ENCODE measurements around the gene NACC2. TPM values are rescaled to one million over a fixed set of nuclear protein-coding genes. Genes with fewer than 3 reads are reported as not detected.

NACC2 gene
- total RNA-seq, 1 donor from 2014 or later = 1.6 TPM

DNA sequence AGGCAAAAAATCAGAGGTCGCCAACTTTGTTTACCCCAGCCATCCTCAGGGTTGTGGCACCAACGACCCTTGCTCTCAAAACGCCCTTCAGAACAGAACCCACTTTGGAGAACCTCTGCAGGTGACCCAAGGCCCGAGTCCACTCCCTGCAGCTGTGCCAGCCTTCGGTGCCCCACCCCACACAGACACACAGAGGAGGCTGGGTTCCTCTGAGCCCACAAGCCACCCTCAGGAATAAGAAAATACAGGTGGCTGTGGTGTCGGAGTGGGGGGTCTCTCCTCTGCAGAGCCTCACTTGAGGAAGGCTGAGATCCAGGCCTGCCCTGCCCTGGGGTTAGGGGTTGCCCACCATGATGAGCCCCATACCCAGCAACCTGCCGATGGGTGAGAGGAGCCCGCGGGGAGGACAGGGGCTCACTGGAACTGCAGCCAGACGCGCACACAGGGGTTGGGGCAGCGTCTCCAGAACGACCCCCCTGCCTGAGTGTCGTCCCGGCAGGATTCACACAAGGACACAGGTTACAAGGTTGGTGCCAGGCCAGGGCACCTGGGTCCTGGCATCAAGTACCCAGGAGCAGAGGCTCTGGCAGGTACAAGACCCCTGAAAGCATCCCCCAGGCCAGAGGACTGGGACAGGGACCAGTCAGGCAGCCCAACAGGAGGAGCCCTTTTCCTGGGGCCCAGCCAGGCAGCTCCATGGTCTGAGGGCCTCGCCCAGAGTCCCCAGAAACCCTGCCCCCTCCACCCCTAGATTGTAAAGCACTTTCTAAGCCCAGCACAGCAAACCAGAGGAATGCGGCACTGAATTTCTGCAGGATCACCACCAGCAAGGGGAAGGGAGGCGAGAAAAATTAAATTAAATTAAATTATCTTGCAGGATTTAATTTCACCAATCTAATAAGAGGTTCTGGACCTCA, 40.0 kb downstream of the NACC2 start:
- Mint-ChIP-seq H3K9me3 (no peaks in the 10 kb centered on the region), H3K27me3 (peaks cover 8% of the 10 kb centered on the region), H3K27ac (peak overlapping the region; percentile 35), H3K36me3 (ENCODE audit: low read depth) (no peaks in the 10 kb centered on the region), H3K4me3 (peak overlapping the region; percentile 64), H3K4me1 (peaks cover 38% of the 10 kb centered on the region)
- intact Hi-C loops (cut with micrococcal nuclease) = no loop called here
- TF ChIP-seq, protein P1, sequence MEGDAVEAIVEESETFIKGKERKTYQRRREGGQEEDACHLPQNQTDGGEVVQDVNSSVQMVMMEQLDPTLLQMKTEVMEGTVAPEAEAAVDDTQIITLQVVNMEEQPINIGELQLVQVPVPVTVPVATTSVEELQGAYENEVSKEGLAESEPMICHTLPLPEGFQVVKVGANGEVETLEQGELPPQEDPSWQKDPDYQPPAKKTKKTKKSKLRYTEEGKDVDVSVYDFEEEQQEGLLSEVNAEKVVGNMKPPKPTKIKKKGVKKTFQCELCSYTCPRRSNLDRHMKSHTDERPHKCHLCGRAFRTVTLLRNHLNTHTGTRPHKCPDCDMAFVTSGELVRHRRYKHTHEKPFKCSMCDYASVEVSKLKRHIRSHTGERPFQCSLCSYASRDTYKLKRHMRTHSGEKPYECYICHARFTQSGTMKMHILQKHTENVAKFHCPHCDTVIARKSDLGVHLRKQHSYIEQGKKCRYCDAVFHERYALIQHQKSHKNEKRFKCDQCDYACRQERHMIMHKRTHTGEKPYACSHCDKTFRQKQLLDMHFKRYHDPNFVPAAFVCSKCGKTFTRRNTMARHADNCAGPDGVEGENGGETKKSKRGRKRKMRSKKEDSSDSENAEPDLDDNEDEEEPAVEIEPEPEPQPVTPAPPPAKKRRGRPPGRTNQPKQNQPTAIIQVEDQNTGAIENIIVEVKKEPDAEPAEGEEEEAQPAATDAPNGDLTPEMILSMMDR (IDR thresholded peaks at IDR 0.05) = no peak
- no peak for ATAC-seq (ENCODE audit: low read depth)
- DNase-seq = no peak
- ChIA-PET POLR2A (no interaction called here), CTCF (no interaction called here)

DNA sequence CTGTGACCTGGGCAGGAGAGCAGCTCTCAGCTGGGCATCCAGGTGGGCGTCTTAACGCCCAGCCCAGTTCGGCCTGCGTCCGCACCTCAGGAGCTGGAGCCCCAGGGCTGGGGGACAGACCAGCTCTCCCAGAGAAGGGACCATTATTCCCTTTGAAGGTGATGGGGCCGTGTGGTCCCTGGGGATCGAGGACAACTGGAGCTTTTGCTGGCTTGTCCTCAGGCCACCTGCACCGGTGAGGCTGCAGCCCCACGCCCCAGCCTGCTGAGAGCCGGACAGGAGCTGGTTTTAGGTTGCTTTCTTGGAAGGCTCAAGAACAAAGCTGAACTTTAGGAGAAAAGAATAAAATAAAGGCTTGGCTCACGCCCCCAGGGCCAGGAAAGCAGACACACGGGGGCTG, 40.9 kb downstream of the NACC2 start:
- H3K9me3 Mint-ChIP-seq = no peaks in the 10 kb centered on the region
- ChIA-PET CTCF (no interaction called here), POLR2A (no interaction called here)
- no peak overlapping the region for H3K27ac Mint-ChIP-seq
- H3K4me3 Mint-ChIP-seq = no peak overlapping the region
- H3K36me3 Mint-ChIP-seq (ENCODE audit: low read depth) = no peaks in the 10 kb centered on the region
- H3K27me3 Mint-ChIP-seq = peaks cover 8% of the 10 kb centered on the region
- ATAC-seq (ENCODE audit: low read depth) (no peak), DNase-seq (no peak)
- TF ChIP-seq, protein P1 (IDR thresholded peaks at IDR 0.05) = no peak
- intact Hi-C loops (cut with micrococcal nuclease) = no loop called here
- peaks cover 38% of the 10 kb centered on the region for H3K4me1 Mint-ChIP-seq

DNA sequence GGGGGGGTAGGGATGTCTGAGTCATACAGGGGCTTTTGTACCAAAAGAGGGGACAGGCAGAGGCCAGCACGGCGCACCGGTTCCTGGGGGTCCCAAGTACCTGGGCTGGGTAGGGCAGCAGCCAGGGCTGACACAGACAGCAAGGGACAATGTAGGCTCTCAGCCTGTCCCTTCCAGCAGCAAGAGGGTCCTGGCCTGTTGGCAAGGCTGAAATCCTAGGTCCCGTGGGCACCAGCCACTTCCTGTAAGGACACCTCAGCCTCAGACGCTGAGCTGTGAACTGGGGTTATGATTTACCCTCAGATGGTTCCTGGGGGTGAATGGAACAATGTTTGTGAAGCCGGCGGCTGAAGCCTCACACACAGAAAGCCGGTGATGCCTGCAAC, 41.3 kb downstream of the NACC2 start:
- intact Hi-C loops (cut with micrococcal nuclease) = no loop called here
- no peak overlapping the region for H3K27ac Mint-ChIP-seq
- ATAC-seq (ENCODE audit: low read depth) = no peak
- peaks cover 8% of the 10 kb centered on the region for H3K27me3 Mint-ChIP-seq
- no peak overlapping the region for H3K4me3 Mint-ChIP-seq
- ChIA-PET CTCF (no interaction called here), POLR2A (no interaction called here)
- H3K36me3 Mint-ChIP-seq (ENCODE audit: low read depth) = no peaks in the 10 kb centered on the region
- DNase-seq = no peak
- peaks cover 38% of the 10 kb centered on the region for H3K4me1 Mint-ChIP-seq
- TF ChIP-seq, protein P1 (IDR thresholded peaks at IDR 0.05) = no peak
- H3K9me3 Mint-ChIP-seq = no peaks in the 10 kb centered on the region

DNA sequence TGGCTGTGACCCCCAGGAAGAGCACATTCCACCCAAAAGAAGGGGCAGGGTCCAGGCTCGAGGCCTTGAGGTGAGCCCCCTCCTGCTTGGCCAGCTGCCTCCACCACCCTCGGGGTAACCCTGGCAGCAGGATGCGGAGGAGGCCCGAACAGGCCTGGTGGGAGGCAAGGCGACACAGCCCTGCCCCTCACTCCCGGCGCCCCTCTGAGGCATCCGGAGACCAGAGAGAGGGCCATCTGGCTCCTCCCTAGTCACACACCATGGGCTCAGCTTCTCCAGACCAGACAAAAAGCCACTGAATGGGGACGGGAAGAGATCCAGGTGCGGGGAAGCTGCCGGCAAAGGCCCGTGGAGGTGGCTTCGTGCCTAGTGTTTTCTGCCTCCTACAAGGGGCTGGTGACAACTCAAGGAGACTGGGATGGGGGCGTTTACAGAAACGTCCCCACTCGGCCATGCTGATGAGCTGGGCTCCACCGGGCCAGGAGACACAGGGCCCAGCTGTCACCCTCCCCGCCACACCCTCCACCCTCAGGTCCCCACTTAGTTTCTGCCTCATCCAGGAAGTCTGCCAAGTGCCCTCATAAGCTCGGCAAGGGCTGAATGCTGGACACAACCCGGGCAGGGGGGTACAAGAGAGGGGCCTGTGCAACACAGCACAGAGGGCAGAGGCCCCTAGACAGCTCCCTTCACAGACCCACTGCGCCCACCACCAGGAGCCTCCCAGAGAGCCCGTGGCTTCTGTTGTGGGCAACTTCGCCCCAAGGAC, 41.9 kb downstream of the NACC2 start:
- ChIA-PET POLR2A (no interaction called here), CTCF (no interaction called here)
- intact Hi-C loops (cut with micrococcal nuclease) = no loop called here
- TF ChIP-seq, protein P1 (IDR thresholded peaks at IDR 0.05) = no peak
- DNase-seq = no peak
- no peaks in the 10 kb centered on the region for H3K9me3 Mint-ChIP-seq
- no peak overlapping the region for H3K4me3 Mint-ChIP-seq
- peaks cover 8% of the 10 kb centered on the region for H3K27me3 Mint-ChIP-seq
- no peaks in the 10 kb centered on the region for H3K36me3 Mint-ChIP-seq (ENCODE audit: low read depth)
- no peak for ATAC-seq (ENCODE audit: low read depth)
- peaks cover 35% of the 10 kb centered on the region for H3K4me1 Mint-ChIP-seq
- no peak overlapping the region for H3K27ac Mint-ChIP-seq

DNA sequence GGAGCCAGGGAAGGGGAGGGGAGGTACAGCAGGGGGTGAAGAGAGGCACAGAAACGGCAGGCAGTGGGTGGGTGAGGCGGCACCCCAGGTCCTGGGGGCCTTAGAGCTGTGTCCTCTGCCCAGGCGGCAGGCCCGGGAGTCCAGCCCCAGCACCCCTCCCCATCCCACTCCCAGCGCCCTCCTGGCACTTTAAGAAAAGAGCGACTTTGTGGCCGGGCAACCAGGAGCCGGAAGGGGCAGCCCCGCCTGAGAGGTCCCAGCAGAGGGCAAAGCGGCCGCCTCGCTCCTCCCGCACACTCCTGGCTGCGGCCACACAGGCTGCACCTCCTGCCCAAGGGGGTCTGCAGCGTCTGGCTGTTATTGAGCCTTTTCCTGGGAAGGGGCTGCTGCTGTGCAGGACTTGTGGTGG, 42.6 kb downstream of the NACC2 start:
- peaks cover 8% of the 10 kb centered on the region for H3K27me3 Mint-ChIP-seq
- intact Hi-C loops (cut with micrococcal nuclease) = no loop called here

More for the DNA sequence above, 42.6 kb downstream of the NACC2 start:
- DNase-seq = no peak
- Mint-ChIP-seq H3K27ac (no peak overlapping the region), H3K9me3 (no peaks in the 10 kb centered on the region), H3K4me3 (no peak overlapping the region), H3K36me3 (ENCODE audit: low read depth) (no peaks in the 10 kb centered on the region), H3K4me1 (peaks cover 30% of the 10 kb centered on the region)
- TF ChIP-seq, protein P1 (IDR thresholded peaks at IDR 0.05) = no peak
- ChIA-PET POLR2A (no interaction called here), CTCF (no interaction called here)
- ATAC-seq (ENCODE audit: low read depth) = no peak
